ENCODE data around the gene PXMP4. TPM values are rescaled to one million over a fixed set of nuclear protein-coding genes. Genes with fewer than 3 reads are reported as not detected.

PXMP4 gene
- total RNA-seq, 2 experiments from 2014 or later = 3.6 to 4.1 TPM

GRCh38 chr20:33671573-33672288, 48.4 kb downstream of the PXMP4 start:
- H3K9me3 ChIP-seq (ENCODE audit: control insufficient read depth in 1 of 2, insufficient read depth in 1 of 2, low read length in 2 of 2) = no peaks in the 10 kb centered on the region
- ATAC-seq (ENCODE audit: poor library complexity) (no peak), DNase-seq (no peak)
- no peak for TF ChIP-seq CTCF (IDR thresholded peaks at IDR 0.05)
- Mint-ChIP-seq H3K4me1 (ENCODE audit: low read depth) (peaks cover 19% of the 10 kb centered on the region), H3K4me3 (peak overlapping the region; percentile 86), H3K36me3 (ENCODE audit: low read depth) (no peaks in the 10 kb centered on the region), H3K9me3 (no peaks in the 10 kb centered on the region), H3K27ac (peak overlapping the region; percentile 56), H3K27me3 (no peaks in the 10 kb centered on the region)
- CTCF ChIA-PET = no interaction called here
- H3K4me3 ChIP-seq (ENCODE audit: low read length) = no peak overlapping the region
- no peaks in the 10 kb centered on the region for H3K36me3 ChIP-seq (ENCODE audit: insufficient read depth, low read length)
- no peak overlapping the region for H3K27ac ChIP-seq (ENCODE audit: low read depth in 1 of 2, low read length in 2 of 2)
- intact Hi-C loops (cut with DNase I, micrococcal nuclease) = no loop called here
- POLR2A ChIA-PET = interaction anchor here (1.6 kb wide), 1 partner anchor 48 kb away, joined by 7 read pairs; the partner anchor contains the start of gene PXMP4
- H3K4me1 ChIP-seq (ENCODE audit: insufficient read depth, low read length) = peaks cover 54% of the 10 kb centered on the region
- no peaks in the 10 kb centered on the region for H3K27me3 ChIP-seq (ENCODE audit: control insufficient read depth in 1 of 2, insufficient read depth in 2 of 2, low read length in 2 of 2)

GRCh38 chr20:33670715-33671499, 49.2 kb downstream of the PXMP4 start:
- H3K27me3 ChIP-seq (ENCODE audit: control insufficient read depth in 1 of 2, insufficient read depth in 2 of 2, low read length in 2 of 2) = no peaks in the 10 kb centered on the region
- intact Hi-C loops (cut with DNase I, micrococcal nuclease) = no loop called here
- peaks cover 26% of the 10 kb centered on the region for H3K4me1 Mint-ChIP-seq (ENCODE audit: low read depth)
- ChIA-PET POLR2A (interaction anchor here (1.6 kb wide), 1 partner anchor 49 kb away, joined by 7 read pairs; the partner anchor contains the start of gene PXMP4), CTCF (no interaction called here)
- TF ChIP-seq CTCF (IDR thresholded peaks at IDR 0.05) = no peak
- ATAC-seq (ENCODE audit: poor library complexity) = no peak
- DNase-seq = no peak
- H3K4me3 ChIP-seq (ENCODE audit: low read length) = no peak overlapping the region
- no peaks in the 10 kb centered on the region for H3K36me3 ChIP-seq (ENCODE audit: insufficient read depth, low read length)
- H3K4me1 ChIP-seq (ENCODE audit: insufficient read depth, low read length) = peaks cover 56% of the 10 kb centered on the region
- H3K36me3 Mint-ChIP-seq (ENCODE audit: low read depth) = no peaks in the 10 kb centered on the region
- no peaks in the 10 kb centered on the region for H3K9me3 Mint-ChIP-seq
- H3K9me3 ChIP-seq (ENCODE audit: control insufficient read depth in 1 of 2, insufficient read depth in 1 of 2, low read length in 2 of 2) = no peaks in the 10 kb centered on the region
- no peaks in the 10 kb centered on the region for H3K27me3 Mint-ChIP-seq
- peak overlapping the region; percentile 51 for H3K4me3 Mint-ChIP-seq
- no peak overlapping the region for H3K27ac ChIP-seq (ENCODE audit: low read depth in 1 of 2, low read length in 2 of 2)
- peak overlapping the region; percentile 49 for H3K27ac Mint-ChIP-seq

- TF ChIP-seq CTCF (IDR thresholded peaks at IDR 0.05) = no peak
- POLR2A ChIA-PET = interaction anchor here (1.6 to 3.6 kb wide), 2 partner anchors 50 kb away, joined by 7 to 23 read pairs; partner anchors contain the start of gene PXMP4
These were observed 50.1 kb downstream of the PXMP4 start for GRCh38 chr20:33669873-33670640.

More at GRCh38 chr20:33669873-33670640, 50.1 kb downstream of the PXMP4 start:
- H3K4me3 Mint-ChIP-seq = peak overlapping the region; percentile 6
- H3K36me3 Mint-ChIP-seq (ENCODE audit: low read depth) = no peaks in the 10 kb centered on the region
- Histone ChIP-seq H3K27me3 (ENCODE audit: control insufficient read depth in 1 of 2, insufficient read depth in 2 of 2, low read length in 2 of 2) (no peaks in the 10 kb centered on the region), H3K4me1 (ENCODE audit: insufficient read depth, low read length) (peaks cover 51% of the 10 kb centered on the region), H3K27ac (ENCODE audit: low read depth in 1 of 2, low read length in 2 of 2) (no peak overlapping the region), H3K36me3 (ENCODE audit: insufficient read depth, low read length) (no peaks in the 10 kb centered on the region), H3K4me3 (ENCODE audit: low read length) (no peak overlapping the region), H3K9me3 (ENCODE audit: control insufficient read depth in 1 of 2, insufficient read depth in 1 of 2, low read length in 2 of 2) (no peaks in the 10 kb centered on the region)
- DNase-seq (no peak), ATAC-seq (ENCODE audit: poor library complexity) (no peak)
- H3K27me3 Mint-ChIP-seq = no peaks in the 10 kb centered on the region
- H3K9me3 Mint-ChIP-seq = no peaks in the 10 kb centered on the region
- no peak overlapping the region for H3K27ac Mint-ChIP-seq
- peaks cover 28% of the 10 kb centered on the region for H3K4me1 Mint-ChIP-seq (ENCODE audit: low read depth)
- intact Hi-C loops (cut with DNase I, micrococcal nuclease) = loop anchor here (2.0 to 10.0 kb wide), 3 partner anchors 65 to 1715 kb away; partner anchors contain the start of genes PDRG1 (in 1 of the 2) and ZNF341 (in 1 of the 2)
- CTCF ChIA-PET = no interaction called here
